GM19372 (cell line): Measurements from ENCODE around the gene RP9.

Experiments used
- ATAC-seq: cut with Tn5 transposase; IDR thresholded peaks from one replicate; pipeline ENCODE4 v1.9.1; 2021; ENCODE audit warnings: mild to moderate bottlenecking, low read depth, moderate library complexity; ENCODE audit not compliant: unreplicated experiment

RP9 gene

GRCh38 chr7:33109005-33109757 is at the start of gene RP9:
Gene RP9 (minus strand): TSS chr7:33109404. CDS start chr7:33109372, 32 bp downstream.
- ATAC-seq = peak; percentile 83

GRCh38 chr7:33157781-33158180 is 48.6 kb upstream of the RP9 start:
- no peak for ATAC-seq

- no peak for ATAC-seq
These were observed 48.1 kb upstream of the RP9 start for GRCh38 chr7:33157311-33157710.

DNA sequence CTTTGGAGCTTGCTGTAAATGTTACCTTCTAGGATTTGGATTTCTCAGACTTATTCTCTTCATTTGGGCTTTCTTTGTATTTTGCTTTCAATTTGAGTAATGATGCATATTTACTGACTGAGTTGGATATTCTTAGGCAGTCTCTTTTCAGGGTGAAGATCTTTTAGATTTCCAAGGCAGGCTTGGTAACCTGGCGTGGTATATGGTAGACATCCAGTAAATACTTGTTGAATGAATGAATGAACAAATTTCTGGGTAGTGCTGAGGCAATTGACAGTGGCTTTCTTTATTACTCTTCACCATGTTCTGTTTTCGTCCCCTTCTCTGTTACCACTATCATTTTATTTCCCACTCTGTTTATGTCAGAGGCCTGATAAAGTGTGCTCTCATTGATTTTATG is 47.2 kb upstream of the RP9 start:
- ATAC-seq = no peak

- ATAC-seq = no peak
These were observed 46.6 kb upstream of the RP9 start for GRCh38 chr7:33155811-33156210.

DNA sequence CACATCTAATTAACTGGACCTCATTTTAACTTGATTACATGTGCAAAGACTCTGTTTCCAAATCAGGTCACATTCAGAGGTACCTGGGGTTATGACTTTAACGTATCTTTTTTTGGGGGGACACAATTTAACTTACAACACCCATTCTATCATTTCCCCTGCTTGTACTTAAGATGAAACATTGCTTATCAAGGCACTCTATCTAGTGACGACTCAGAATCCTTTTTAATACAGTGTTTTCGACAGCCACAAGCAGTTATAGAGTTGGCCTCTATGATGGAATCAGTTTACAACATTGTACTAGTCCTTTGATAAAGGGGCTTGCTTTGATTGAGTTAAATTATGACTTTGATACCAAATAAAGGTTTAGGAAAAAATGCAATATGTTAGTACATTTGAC is 42.9 kb upstream of the RP9 start:
- ATAC-seq = no peak

GRCh38 chr7:33145156-33145555 is 36.0 kb upstream of the RP9 start:
- no peak for ATAC-seq

DNA sequence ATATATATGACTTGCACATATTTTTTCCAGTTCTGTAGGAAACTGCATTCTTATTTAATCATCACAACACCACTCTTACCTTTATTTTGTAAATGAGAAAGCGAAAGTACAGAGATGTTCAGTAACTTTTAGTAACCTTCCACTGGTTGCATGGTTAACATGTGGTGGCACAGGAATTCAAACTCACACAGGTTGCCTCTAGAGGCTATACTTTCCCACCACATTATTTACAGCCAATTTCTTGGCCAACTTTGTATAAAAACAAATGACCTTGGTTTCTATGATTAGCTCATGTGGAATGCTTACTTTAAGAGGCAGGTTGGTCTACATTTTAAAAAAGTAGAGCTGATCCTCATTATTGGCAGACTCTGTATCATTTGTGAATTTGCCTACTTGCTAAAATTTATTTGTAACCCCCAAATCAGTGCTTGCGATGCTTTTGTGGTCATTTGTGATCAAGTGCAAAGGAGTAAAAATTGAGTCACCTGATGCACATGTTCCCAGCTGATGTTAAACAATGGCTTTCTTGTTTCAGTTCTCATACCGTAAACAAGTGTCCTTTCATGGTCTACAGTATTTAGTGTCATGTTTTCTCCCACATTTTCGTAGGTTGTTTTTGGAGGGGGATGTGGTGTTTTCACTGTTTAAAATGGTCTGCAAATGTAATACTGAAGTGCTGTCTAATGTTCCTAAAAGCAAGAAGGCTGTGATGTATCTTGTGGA is 35.0 kb upstream of the RP9 start:
- ATAC-seq = no peak

DNA sequence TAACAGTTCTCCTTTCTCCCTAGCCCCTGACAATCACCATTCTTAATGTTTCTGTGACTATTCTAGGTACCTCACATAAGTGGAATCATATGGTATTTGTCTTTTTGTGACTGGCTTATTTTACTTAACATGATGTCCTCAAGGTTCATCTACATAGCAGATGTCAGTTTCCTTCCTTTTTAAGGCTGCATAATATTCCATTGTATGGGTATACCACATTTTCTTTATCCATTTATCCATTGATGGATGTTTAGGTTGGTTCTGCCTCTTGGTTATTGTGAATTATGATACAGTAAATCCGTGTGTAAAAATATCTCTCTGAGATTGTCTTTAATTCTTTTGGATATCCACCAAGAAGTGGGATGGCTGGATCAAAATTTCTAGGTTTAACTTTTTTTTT is 33.4 kb upstream of the RP9 start:
- ATAC-seq = no peak

DNA sequence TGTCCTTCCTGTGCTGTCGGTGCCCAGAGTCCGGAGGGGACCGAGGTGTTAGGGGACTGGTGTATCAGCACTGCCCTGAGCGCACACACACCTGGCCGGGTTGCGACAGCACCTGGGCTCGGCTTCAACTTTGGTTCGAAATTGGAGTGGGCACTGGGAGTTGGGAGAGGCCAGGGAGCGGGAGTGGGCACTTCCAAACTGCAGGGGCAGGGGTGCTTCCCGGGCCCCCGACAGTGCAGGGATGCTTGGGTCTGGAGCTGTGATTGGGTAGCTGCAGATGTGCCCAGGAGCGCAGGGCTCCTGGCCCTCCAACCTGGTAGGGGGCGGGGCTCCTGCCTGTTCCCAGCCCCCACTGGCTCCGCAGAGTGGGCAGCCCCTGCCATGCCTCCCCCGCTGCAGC is 27.9 kb upstream of the RP9 start:
- ATAC-seq = no peak

- no peak for ATAC-seq
These were observed 21.0 kb upstream of the RP9 start for GRCh38 chr7:33130184-33130583.

- peak; percentile 1 for ATAC-seq
These were observed 20.6 kb upstream of the RP9 start for GRCh38 chr7:33129806-33130153.

DNA sequence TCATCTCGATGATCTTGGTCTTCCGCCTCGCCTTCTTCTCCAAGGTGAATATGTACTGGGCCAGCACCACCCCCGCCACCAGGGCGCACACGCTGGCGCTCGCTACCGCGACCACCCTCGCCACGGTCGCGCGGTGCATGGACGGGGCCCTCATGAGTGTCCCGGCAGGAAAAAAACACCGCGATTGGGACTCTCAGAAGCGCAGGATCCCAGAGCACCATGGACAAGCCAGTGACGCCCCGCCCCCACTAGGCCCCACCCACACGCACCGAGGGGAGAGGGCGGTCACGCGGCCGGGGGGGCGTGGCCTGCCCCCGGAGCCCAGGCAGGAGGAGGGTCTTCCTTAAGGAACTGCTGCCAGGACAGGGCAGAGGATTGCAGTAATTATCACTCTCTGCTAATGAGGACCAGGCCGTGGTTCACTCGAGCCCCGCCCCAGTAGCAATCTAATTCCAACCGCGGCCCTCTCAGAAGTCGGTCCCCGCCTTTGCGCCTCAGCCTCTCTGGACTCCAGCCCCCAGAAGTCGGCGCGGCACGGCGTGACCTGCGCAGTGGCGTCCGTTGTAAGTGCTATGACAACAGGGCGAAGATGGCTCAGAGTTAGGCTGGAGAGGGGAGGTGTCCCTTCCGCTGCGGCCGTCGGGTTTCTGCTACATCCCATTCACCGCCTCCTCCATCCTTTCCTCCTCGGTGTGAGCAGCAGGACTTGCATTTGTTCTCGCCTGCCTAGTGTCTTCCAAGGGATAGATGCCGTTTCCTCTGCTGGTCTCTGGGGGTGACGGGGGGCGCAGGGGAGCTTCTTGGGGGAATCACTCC is 20.0 kb upstream of the RP9 start, which contains the start of gene BBS9:
TSS of gene BBS9 (plus strand) at position 575 of the 816 bp plus-strand sequence. CDS start 16,689 bp downstream, outside the sequence.
- peak; percentile 98 for ATAC-seq

DNA sequence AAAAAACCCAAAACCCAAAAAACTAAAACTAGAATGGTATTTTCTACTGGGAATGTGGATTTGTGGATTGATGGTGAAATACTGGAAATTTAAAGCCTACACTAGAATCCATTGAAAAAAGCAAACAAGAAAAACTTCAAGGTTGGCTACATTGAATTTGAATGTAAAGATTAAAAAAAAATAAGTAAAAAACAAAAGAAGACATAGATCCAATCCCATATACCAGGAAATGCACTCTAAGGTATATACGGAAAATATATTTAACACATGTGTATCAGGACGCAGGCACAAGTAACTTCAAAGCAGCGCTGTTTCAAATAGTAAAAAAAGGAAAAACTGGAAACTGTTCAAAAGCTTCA is 19.4 kb upstream of the RP9 start:
- no peak for ATAC-seq

DNA sequence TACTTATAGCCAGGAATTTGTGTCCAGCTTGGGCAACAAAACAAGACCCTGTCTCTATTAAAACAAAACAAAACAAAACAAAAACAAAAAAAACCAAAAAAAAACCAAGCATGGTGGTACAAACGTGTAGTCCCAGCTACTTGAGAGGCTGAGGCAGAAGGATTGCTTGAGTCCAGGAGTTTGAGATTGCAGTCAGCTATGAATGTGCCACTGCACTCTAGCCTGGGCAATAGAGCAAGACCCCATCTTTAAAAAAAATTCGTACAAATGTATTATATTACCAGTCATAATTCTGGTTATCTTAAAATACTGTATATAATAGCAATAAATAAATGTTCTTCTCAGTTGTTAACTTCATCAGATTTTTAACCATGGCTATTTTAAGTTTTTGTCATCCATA is 17.9 kb upstream of the RP9 start:
- no peak for ATAC-seq

DNA sequence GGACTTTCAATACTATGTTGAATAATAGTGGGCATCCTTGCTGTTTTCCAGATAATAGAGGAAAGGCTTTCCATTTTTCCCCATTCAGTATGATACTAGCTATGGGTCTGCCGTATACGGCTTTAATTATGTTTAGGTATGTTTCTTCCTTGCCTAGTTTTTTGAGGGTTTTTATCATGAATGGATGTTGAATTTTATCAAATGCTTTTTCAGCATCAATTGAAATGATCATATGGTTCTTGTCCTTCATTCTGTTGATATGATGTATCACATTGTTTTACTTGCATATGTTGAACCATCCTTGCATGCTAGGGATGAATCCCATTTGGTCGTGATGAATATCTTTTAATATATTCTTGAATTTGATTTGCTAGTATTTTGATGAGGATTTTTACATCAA is 9.2 kb upstream of the RP9 start:
- ATAC-seq = no peak

GRCh38 chr7:33114976-33115375 is 5.8 kb upstream of the RP9 start:
- no peak for ATAC-seq

DNA sequence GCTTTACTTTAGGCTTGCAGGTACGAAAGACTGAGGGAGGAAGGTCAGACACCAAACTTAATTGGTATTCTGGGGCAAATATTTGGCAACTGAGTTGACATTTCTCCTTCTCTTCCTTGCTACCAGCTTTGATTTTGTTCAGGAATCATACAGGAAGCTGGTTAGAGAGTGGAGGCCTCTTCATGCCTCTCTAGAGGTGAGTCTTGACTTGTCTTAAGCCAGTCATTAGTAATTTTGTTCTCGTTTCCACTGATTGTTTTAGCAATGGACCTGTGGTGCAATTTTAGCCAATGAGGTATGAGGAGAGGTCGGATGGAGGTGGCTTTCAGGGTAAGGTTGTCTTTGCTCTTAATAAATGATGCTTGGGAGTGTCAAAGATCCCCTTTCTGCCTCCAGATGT is 2.4 kb upstream of the RP9 start:
- ATAC-seq = no peak

- ATAC-seq = no peak
These were observed 594 bp upstream of the RP9 start for GRCh38 chr7:33109758-33110238.

DNA sequence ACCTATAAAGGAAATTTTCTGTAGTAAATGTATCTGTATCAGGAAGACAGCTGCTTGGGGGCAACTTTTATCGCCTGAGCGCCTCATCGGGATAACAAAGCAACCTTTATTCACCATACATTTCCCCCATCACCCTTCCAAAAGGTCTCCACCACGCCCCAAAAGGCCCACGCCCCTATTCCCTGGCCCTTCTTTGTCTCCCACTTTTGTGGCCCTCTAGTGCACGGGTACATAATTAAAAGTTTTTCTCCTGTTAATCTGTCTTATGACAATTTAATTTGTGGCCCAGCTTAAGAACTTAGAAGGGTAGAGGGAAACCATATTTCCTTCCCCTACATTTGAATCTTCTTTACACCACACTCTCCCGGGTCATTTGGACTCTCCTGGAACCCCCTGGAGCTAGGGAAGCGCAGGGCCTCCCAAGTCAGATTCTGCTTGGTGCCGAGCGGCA is 625 bp downstream of the RP9 start:
- peak; percentile 5 for ATAC-seq
